ENCODE measurements around the gene PTPRG. TPM values are rescaled to one million over a fixed set of nuclear protein-coding genes. Genes with fewer than 3 reads are reported as not detected.

The PTPRG gene
- total and polyA plus RNA-seq, 2 of the 13 experiments (the other 11 are each of a cell fraction or from before 2014, with no cell fraction given) = 8.0 to 25.3 TPM

GRCh38 chr3:61610316-61610715, 48.9 kb downstream of the PTPRG start:
- WGBS (ENCODE audit: low lambda C conversion rate) = 95% methylated on average over 3 of the region's 3 CpGs
- DNase-seq (ENCODE audit: low spot score) = no peak
- Histone ChIP-seq H2AFZ (ENCODE audit: low read length) (no peak overlapping the region), H3K4me2 (ENCODE audit: low read depth, low read length) (no peak overlapping the region), H3K27ac (ENCODE audit: extremely low read length, insufficient read depth, low read length) (no peak overlapping the region), H3K9ac (ENCODE audit: insufficient read depth, low read depth, low read length) (no peak overlapping the region), H3K4me3 (replicated peaks in 1 of 3; ENCODE audit: insufficient read depth in 1 of 3, low read depth in 2 of 3, low read length in 3 of 3) (no peak overlapping the region), H3K27me3 (ENCODE audit: control insufficient read depth in 1 of 2, insufficient read depth in 2 of 2, low read length in 2 of 2) (no peaks in the 10 kb centered on the region), H3K9me3 (ENCODE audit: low read length) (no peaks in the 10 kb centered on the region), H3K79me2 (ENCODE audit: insufficient read depth, low read length) (peaks cover 20% of the 10 kb centered on the region), H4K20me1 (ENCODE audit: insufficient read depth, low read length) (no peaks in the 10 kb centered on the region; the same call in 1 of the 2 replicates), H3K36me3 (replicated peaks in 1 of 2; ENCODE audit: control insufficient read depth in 1 of 2, insufficient read depth in 2 of 2, low read length in 2 of 2) (0 out of 5 replicates have a peak, but pooled peaks cover 0 to 1% of the 10 kb centered on the region in 2 experiments), H3K4me1 (ENCODE audit: insufficient read depth, low read length) (peaks cover 10% of the 10 kb centered on the region; the same call in 1 of the 2 replicates)
- intact Hi-C loops (cut with micrococcal nuclease; ENCODE audit: unreplicated experiment) (no loop called here), in situ Hi-C loops (cut with HindIII; ENCODE audit: extremely low pct_ligation_motif_present, low pct_unique_long_range_greater_than_20kb) (no loop called here)
- FAIRE-seq = no peak
- ATAC-seq = no peak
- CTCF ChIA-PET (ENCODE audit: low intra/inter-chr PET ratio, low total read pairs) = no interaction called here
- BruUV-seq (replicated peaks) = no TSS peak
- POLR2A ChIA-PET = no interaction called here
- peak; percentile 50 for TF ChIP-seq HNRNPK (IDR thresholded peaks at IDR 0.05; ENCODE audit: low read depth, low read length, poor library complexity, severe bottlenecking)
- no peak for TF ChIP-seq ZNF839 (CRISPR knock-in tag; IDR thresholded peaks at IDR 0.05; ENCODE audit: borderline replicate concordance)

GRCh38 chr3:61612211-61613194, 51.1 kb downstream of the PTPRG start:
- DNase-seq (ENCODE audit: low spot score) (no peak), ATAC-seq (no peak), FAIRE-seq (no peak)
- WGBS (ENCODE audit: low lambda C conversion rate) = 97% methylated on average over 13 of the region's 13 CpGs
- Histone ChIP-seq H3K4me2 (ENCODE audit: low read depth, low read length) (no peak overlapping the region), H3K79me2 (ENCODE audit: insufficient read depth, low read length) (peaks cover 20% of the 10 kb centered on the region), H3K4me1 (ENCODE audit: insufficient read depth, low read length) (peaks cover 2% of the 10 kb centered on the region; the same call in 1 of the 2 replicates), H3K27me3 (ENCODE audit: control insufficient read depth in 1 of 2, insufficient read depth in 2 of 2, low read length in 2 of 2) (no peaks in the 10 kb centered on the region), H3K4me3 (replicated peaks in 1 of 3; ENCODE audit: insufficient read depth in 1 of 3, low read depth in 2 of 3, low read length in 3 of 3) (no peak overlapping the region), H3K36me3 (replicated peaks in 1 of 2; ENCODE audit: control insufficient read depth in 1 of 2, insufficient read depth in 2 of 2, low read length in 2 of 2) (no peaks in the 10 kb centered on the region), H3K9me3 (ENCODE audit: low read length) (no peaks in the 10 kb centered on the region), H3K27ac (ENCODE audit: extremely low read length, insufficient read depth, low read length) (no peak overlapping the region), H3K9ac (ENCODE audit: insufficient read depth, low read depth, low read length) (no peak overlapping the region), H2AFZ (ENCODE audit: low read length) (no peak overlapping the region), H4K20me1 (ENCODE audit: insufficient read depth, low read length) (no peaks in the 10 kb centered on the region)
- in situ Hi-C loops (cut with HindIII; ENCODE audit: extremely low pct_ligation_motif_present, low pct_unique_long_range_greater_than_20kb) = no loop called here
- intact Hi-C loops (cut with micrococcal nuclease; ENCODE audit: unreplicated experiment) = no loop called here
- ChIA-PET CTCF (ENCODE audit: low intra/inter-chr PET ratio, low total read pairs) (no interaction called here), POLR2A (no interaction called here)
- TF ChIP-seq ZSCAN12 (CRISPR knock-in tag; IDR thresholded peaks at IDR 0.05) = no peak
- no peak for TF ChIP-seq PATZ1 (CRISPR knock-in tag; IDR thresholded peaks at IDR 0.05)
- TF ChIP-seq E2F2 (CRISPR knock-in tag; IDR thresholded peaks at IDR 0.05; ENCODE audit: borderline replicate concordance) = no peak
- no peak for TF ChIP-seq RARA (CRISPR knock-in tag; IDR thresholded peaks at IDR 0.05)
- no peak for TF ChIP-seq TCF12 (IDR thresholded peaks at IDR 0.05)
- TF ChIP-seq TCF12 (CRISPR knock-in tag; IDR thresholded peaks at IDR 0.05) = no peak
- no peak for TF ChIP-seq ZNF850 (CRISPR knock-in tag; conservative IDR thresholded peaks at IDR 0.05)
- TF ChIP-seq ELF4 (CRISPR knock-in tag; IDR thresholded peaks at IDR 0.05; ENCODE audit: borderline replicate concordance) = no peak
- no peak for TF ChIP-seq GATAD2A (CRISPR knock-in tag; IDR thresholded peaks at IDR 0.05)
- TF ChIP-seq BRF2 (CRISPR knock-in tag; IDR thresholded peaks at IDR 0.05) = no peak
- no peak for TF ChIP-seq NFKBIZ (CRISPR knock-in tag; IDR thresholded peaks at IDR 0.05)
- no peak for TF ChIP-seq FOXM1 (CRISPR knock-in tag; IDR thresholded peaks at IDR 0.05)
- BruUV-seq (replicated peaks) = no TSS peak

Measured in HepG2 (cell line).